ENCODE results near the gene PCNX2. TPM values are rescaled to one million over a fixed set of nuclear protein-coding genes. Genes with fewer than 3 reads are reported as not detected.
"Not testable (repeated sequence)": the region's sequence is repeated elsewhere in the genome, so short reads cannot be mapped to it uniquely, and the experiment has no call there.

Gene PCNX2
- total RNA-seq, 1 donor from 2014 or later: 0.20 TPM

GRCh38 chr1:233170741-233171140 lies 124.8 kb downstream of the PCNX2 start:
- DNase-seq (ENCODE audit: low read depth in 2 of 2): no peak

- DNase-seq (ENCODE audit: low read depth in 2 of 2): no peak
These were observed 127.1 kb downstream of the PCNX2 start for GRCh38 chr1:233168384-233168783.

GRCh38 chr1:233166896-233167295 lies 128.6 kb downstream of the PCNX2 start:
- DNase-seq (ENCODE audit: low read depth in 2 of 2): peak in 1 of 2 donors; percentile 65

GRCh38 chr1:233163696-233164095 lies 131.8 kb downstream of the PCNX2 start:
- no peak for DNase-seq (ENCODE audit: low read depth in 2 of 2)

- DNase-seq (ENCODE audit: low read depth in 2 of 2): no peak
These were observed 137.2 kb downstream of the PCNX2 start for GRCh38 chr1:233158322-233158721.

- DNase-seq (ENCODE audit: low read depth in 2 of 2): no peak
These were observed 138.3 kb downstream of the PCNX2 start for GRCh38 chr1:233157245-233157644.

- no peak for DNase-seq (ENCODE audit: low read depth in 2 of 2)
These were observed 143.7 kb downstream of the PCNX2 start for GRCh38 chr1:233151861-233152260.

- DNase-seq (ENCODE audit: low read depth in 2 of 2): no peak
These were observed 151.1 kb downstream of the PCNX2 start for GRCh38 chr1:233144434-233144833.

GRCh38 chr1:233143241-233143640 lies 152.3 kb downstream of the PCNX2 start:
- DNase-seq (ENCODE audit: low read depth in 2 of 2): no peak

- DNase-seq (ENCODE audit: low read depth in 2 of 2): no peak
These were observed 154.6 kb downstream of the PCNX2 start for GRCh38 chr1:233140974-233141373.

GRCh38 chr1:233140499-233140898 lies 155.0 kb downstream of the PCNX2 start:
- DNase-seq (ENCODE audit: low read depth in 2 of 2): no peak

- DNase-seq (ENCODE audit: low read depth in 2 of 2): no peak
These were observed 156.5 kb downstream of the PCNX2 start for GRCh38 chr1:233138788-233139585.

- DNase-seq (ENCODE audit: low read depth in 2 of 2): no peak
These were observed 159.7 kb downstream of the PCNX2 start for GRCh38 chr1:233135833-233136232.

- DNase-seq (ENCODE audit: low read depth in 2 of 2): peak; percentile 7 to 8
These were observed 163.1 kb downstream of the PCNX2 start for GRCh38 chr1:233132445-233132844.

- DNase-seq (ENCODE audit: low read depth in 2 of 2): not testable (repeated sequence)
These were observed 166.5 kb downstream of the PCNX2 start for GRCh38 chr1:233129031-233129430.

GRCh38 chr1:233127157-233127556 lies 168.4 kb downstream of the PCNX2 start:
- DNase-seq (ENCODE audit: low read depth in 2 of 2): no peak

- DNase-seq (ENCODE audit: low read depth in 2 of 2): no peak
These were observed 172.7 kb downstream of the PCNX2 start for GRCh38 chr1:233122779-233123178.

- peak; percentile 73 to 75 for DNase-seq (ENCODE audit: low read depth in 2 of 2)
These were observed 173.5 kb downstream of the PCNX2 start for GRCh38 chr1:233121947-233122559.

GRCh38 chr1:233114860-233115259 lies 180.7 kb downstream of the PCNX2 start:
- peak in 1 of 2 donors; percentile 61 for DNase-seq (ENCODE audit: low read depth in 2 of 2)

- DNase-seq (ENCODE audit: low read depth in 2 of 2): peak in 1 of 2 donors; percentile 46
These were observed 181.4 kb downstream of the PCNX2 start for GRCh38 chr1:233114159-233114558.

- DNase-seq (ENCODE audit: low read depth in 2 of 2): peak; percentile 84 to 92
These were observed 182.3 kb downstream of the PCNX2 start for GRCh38 chr1:233113009-233113879.

Data from lung microvascular endothelial cell (primary cell).